Embryonic facial prominence (tissue), 1 donor: ENCODE results near the gene CDKN2B-AS1.
"Not testable (repeated sequence)": the region's sequence is repeated elsewhere in the genome, so short reads cannot be mapped to it uniquely, and the experiment has no call there.

Experiments
- DNase-seq: peaks from one replicate; pipeline ENCODE4 v3.0.0-alpha.2; 2016; ENCODE audit errors: extremely low spot score

Gene CDKN2B-AS1

DNA sequence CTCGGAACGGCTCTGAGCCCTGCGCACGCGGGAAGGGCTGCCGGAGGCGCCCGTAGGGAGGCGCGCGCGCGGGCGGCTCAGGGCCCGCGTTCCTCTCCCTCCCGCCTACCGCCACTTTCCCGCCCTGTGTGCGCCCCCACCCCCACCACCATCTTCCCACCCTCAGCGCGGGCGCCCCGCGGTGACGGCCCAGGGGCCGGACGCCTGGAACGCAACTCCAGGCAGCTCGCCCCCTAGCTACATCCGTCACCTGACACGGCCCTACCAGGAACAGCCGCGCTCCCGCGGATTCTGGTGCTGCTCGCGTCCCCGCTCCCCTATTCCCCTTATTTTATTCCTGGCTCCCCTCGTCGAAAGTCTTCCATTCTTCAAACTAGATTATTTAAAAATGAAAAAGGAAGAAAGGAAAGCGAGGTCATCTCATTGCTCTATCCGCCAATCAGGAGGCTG is at the start of gene CDKN2B-AS1:
Gene CDKN2B-AS1, plus strand, starts transcription at position 236 of the 450 bp plus-strand sequence.
- DNase-seq: no peak

DNA sequence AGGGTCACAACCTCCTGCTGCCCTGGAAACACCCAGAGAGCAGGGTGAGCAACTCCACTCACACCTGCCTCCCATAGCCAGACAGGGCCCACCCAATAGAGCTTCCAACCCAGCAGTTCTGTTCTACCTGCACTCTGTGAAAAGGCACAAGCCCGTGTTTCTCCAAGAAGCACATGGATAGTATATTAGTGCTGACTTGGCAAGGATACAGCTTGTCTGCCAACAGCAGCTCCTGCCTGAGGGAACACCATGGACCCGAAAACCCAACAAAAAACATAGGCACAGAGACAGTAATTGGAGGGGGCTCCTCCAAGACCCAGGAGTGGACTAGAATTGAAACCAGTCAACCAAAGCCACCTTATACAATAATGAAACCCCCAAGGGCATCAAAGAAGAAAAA is 49.0 kb upstream of the CDKN2B-AS1 start:
- DNase-seq: no peak

DNA sequence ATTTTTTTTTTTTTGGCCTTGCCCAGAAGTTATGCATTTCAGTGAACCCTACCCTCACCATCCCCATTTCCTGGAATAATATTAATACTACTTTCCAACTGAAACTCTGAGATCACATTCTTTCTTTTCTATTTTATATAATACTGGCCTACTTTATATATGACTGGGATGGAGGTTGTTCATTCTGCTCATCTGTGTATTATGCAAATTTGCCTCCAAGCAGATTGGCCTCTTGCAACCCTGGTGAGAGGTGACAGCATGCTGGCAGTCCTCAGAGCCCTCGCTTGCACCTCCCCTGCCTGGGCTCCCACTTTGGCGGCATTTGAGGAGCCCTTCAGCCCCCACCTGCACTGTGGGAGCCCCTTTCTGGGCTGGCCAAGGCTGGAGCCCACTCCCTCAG is 35.8 kb upstream of the CDKN2B-AS1 start:
- no peak for DNase-seq

DNA sequence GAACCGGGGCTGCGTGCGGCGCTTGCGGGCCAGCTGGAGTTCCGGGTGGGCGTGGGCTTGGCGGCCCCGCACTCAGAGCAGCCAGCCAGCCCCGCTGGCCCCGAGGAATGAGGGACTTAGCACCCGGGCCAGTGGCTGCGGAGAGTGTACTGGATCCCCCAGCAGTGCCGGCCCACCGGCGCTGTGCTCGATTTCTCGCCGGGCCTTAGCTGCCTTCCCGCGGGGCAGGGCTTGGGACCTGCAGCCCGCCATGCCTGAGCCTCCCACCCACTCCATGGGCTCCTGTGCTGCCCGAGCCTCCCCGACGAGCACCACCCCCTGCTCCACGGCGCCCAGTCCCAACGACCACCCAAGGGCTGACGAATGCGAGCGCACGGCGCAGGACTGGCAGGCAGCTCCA is 35.3 kb upstream of the CDKN2B-AS1 start:
- DNase-seq: not testable (repeated sequence)

DNA sequence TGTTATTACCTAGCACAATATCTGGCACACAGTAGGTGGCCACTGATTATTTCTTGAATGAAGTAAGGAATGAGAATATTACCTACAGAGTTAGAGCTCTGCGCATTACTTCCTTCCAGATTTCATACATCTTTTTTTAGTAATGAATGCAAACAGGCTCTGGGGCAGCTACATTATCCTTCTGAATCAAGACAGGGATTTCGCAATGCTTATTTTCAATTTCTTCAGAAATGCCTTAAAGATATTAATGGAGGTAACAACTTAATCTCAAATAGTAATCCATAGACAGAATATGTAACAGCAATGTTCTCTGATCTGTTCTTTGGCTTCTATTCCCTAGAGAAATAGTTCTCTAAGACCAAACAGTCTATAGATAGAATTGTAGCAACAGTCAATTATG is 33.0 kb upstream of the CDKN2B-AS1 start:
- no peak for DNase-seq

DNA sequence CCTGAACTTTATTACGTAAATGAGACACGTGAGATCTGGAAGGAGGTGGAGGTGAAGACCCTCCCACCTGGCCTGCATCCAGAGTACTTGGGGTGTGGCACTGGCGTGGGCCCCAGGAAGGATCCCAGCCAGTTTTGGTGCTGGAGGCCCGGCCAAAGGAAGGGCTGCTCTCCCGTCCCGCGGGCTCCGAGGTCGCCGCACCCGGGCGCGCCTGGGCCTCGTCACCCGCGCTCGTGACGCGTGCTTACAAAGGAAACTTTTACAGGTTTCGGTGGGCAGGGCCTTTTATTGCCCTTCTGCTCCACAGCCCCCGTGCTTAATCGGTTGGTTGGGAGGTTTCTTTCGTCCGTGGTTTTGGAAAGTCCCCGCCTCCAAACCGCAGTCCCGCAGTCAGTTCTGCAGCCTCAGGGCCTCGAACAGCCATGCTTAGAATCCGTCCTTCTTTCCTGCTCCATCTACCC is 29.6 kb upstream of the CDKN2B-AS1 start:
- no peak for DNase-seq

DNA sequence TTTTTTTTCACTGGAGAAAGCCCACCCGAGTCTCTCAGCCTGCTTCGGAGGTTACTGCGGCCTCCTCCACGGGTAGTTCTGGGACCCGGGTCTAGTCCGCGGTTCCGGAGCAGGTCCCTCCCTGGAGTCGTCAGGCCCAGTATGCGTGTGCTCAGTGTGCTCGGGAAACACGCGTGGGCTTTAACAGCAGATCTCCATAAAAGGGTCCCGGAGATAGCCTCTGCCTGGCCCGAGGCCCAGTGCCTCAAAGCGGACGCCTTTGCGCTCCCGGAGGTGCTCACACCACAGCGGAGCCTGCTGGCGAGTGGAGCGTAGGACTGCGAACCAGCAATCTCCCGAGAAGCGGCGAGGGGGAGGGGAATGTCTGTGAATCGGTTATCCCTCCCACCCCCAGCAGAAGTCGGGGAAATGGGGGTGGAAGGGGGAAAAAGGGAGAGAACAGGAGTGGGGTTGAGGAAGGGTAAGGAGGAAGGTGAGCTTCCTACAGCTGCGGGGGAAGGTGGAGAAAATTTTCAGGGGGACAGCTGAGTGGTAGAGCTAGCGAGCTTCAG is 29.1 kb upstream of the CDKN2B-AS1 start:
- DNase-seq: no peak

DNA sequence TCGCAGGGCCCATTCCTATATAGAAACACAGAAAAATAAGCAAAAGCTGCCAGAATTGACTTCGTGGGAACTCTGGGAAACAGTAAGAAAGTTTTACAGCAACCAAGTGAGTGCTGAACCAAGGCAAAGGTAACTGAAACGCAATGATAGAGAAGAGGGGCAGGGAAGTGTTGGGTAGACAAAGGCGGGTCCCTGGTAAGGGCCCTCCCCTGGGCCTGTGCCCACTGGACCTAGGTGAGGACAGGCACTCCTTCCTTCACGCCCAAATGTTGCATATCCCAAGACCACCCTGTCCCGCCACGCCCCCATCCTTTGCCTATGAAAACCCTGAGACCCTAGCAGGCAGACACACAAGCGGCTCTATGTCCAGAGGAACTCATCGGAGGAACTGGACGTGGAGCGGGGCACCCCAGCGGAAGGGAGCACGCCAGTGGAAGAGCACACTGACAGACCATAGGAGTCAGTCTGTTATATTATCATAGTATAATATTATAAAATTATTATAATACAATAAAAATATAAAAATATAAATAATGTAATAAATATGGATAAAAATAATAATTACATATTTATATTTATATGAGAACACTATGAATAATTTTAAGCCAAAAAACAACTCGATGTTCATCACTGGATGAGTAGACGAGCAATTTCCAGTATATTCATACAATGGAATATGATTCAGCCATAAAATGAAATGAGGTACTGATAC is 28.3 kb upstream of the CDKN2B-AS1 start:
- DNase-seq: no peak

DNA sequence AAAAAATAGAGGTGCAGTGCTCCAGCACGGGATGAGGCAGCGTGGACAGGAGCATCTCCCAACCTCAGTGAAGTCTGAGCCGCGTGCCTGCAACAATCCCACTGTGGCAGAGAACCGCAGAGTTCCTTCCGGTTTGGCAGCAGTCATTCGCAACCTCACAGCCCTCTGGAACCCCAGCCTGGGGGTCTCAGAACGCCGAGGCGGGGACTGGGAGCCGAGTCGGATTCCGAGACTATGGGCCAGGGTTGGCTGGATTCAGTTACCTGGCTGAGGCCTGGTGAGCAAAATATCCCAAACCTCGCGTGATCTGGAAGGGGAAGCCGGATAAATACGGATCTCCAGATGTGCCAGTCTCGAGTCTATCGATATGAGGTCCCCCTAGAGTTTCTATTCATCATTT is 27.4 kb upstream of the CDKN2B-AS1 start:
- DNase-seq: no peak

DNA sequence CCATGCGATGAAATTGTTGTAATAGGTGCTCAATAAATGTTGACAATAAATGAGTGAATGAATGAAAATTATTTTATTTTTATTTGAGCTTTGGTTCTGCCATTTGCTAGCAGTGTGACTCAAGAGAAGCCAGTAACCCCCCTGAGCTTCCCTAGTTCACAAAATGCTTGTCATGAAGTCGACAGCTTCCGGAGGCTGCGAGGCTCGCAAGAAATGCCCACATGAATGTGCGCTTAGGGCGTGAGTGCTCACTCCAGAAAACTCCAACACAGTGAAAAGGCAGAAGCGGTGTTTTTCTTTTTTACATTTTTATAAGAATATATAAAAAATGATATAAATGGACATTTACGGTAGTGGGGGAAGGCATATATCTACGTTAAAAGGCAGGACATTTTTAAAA is 26.9 kb upstream of the CDKN2B-AS1 start:
- no peak for DNase-seq

DNA sequence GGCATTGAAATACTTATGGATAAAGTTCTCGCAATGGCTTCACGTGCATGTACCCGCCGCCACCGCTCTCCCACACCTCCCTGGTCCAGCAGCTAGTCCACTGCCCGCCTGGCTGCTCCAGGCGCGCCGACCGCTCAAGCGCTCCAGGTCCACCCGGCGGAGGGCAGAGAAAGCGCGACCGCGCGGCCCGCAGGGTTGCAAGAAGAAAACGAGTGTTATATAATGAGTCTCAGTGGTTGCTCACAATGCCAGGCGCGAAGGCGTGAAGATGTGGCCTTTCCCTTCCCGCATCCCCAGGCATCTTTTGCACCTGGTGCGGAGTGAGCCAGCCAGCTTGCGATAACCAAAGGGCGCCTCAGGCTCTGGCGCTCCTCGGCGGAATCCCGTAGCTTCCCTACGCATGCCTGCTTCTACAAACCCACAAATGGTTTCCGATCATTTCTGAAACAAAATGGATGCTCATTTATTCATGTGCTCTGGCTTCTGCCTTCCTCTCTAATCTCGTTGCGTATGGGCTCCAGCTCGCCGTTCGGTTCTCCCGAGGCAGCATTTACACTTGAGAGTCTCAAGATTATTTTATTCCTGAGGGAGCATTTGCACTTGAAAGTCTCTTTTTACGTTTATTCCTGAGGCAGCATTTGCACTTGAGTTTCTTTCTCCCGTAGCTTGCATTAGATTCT is 26.1 kb upstream of the CDKN2B-AS1 start:
- no peak for DNase-seq

DNA sequence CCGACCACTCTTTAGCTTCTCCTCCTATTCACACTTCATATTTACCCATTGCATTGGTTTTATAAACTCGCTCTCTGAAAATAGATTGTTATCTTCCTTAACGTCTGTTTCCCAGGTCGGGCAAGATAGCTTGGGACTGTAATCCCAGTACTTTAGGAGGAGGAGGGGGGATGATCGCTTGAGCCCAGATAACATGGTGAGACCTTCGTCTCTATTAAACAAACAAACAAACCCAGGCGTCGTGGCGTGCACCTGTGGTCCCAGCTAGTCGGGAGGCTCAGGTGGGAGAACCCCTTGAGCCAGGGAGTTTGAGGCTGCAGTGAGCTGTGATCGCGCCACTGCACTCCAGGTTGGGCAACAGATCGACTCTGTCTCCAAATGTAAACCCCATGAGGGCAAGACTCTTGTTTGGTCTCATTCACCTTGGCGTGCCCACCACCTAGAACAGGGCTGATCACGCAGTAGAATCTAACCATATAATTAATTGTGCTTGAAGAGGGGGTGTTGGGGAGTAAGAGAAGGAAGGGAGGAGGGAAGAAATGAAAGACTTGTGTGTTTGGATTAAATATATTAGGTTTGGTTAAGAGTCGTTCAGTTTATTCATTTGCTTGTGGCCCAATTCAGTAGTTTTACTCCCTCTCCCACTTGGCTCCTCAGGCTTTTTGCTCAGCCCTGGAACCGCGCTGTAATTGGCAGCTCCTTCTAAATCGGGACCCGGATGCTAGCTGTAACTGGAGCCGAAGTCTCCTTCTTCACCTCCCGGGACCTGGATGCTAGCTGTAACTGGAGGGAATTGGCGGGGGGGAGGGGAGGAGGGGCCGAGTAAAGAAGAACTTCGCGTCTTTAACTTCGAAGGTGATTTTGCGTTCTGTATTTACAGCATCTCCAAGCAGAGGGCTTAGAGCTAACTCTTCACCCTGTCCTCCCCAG is 25.3 kb upstream of the CDKN2B-AS1 start:
- DNase-seq: no peak

DNA sequence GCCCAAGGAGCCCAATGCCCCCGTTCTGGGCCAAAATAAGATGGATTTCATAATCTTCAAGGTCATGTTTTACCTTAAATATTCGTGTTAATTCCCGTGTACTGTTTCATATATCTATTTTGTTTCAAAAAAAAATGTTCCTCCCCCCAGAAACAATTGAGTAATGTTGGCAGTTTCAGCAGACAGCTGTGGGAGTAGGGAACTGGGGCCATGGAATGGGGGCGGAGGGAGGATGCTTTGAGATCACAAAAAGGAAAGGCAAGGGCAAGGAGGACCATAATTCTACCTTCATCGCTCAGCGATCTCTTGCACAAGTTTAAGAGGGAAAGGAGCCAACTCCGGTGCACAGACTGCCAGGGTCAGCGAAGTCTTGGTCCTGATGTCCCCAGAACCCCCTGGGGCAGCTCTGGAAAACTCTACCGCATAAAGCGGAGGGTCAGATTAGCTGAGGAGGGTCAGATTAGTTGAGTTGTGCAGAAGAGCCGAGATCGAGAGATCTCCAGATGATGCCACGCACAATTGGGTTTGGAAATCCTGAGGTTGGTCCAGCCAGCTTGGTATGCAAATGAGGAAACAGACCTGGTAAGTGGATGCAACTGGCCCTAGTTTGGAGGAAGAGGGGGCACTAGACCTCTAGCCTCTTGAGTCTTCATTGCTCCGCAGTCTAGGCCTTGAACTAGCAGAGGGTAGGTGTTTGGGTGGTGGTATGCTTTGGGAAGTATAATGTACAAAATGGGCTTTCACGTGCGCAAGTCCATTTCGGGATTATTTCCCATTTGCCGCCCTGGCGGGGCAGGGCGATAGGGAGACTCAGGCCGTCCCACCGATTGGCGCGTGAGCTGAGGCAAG is 24.4 kb upstream of the CDKN2B-AS1 start:
- no peak for DNase-seq

DNA sequence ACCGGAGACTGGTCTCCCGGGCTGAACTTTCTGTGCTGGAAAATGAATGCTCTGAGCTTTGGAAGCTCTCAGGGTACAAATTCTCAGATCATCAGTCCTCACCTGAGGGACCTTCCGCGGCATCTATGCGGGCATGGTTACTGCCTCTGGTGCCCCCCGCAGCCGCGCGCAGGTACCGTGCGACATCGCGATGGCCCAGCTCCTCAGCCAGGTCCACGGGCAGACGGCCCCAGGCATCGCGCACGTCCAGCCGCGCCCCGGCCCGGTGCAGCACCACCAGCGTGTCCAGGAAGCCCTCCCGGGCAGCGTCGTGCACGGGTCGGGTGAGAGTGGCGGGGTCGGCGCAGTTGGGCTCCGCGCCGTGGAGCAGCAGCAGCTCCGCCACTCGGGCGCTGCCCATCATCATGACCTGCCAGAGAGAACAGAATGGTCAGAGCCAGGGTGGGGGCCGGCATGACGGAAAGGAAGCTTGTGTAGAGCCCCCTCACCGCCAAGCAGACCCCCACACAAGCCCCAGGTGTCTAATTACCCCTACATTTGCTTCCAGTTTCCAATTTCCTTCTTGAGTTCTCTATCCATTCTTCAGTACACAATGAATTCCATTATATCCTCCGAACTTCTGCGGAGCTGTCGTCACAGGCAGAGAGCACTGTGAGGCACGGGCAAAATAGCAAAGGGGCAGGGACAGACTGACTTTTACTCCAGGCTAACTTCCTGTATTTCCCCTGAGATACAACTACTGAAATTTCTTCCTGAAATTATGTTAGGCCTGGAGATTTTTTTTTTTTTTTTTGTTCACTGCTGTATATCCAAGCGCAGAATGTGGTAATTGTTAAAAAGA is 23.6 kb upstream of the CDKN2B-AS1 start:
- DNase-seq: no peak

DNA sequence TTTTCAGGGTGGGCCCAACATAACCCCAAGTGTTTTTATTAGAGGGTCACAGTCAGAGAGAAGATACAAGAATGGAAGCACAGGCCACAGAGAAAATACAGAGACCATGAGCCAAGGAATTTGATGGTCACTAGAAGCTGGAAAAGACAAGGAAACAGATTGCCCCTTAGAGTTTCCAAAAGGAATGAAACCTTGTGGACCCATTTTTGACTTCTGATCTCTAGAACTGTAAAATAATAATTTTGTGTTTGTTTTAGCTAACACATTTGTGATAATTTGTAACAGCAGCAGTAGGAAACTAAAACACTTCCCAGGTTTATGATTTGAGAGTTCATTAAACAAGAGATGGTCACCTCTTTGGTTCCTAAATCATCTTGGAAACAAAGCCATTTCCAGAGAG is 22.2 kb upstream of the CDKN2B-AS1 start:
- no peak for DNase-seq

DNA sequence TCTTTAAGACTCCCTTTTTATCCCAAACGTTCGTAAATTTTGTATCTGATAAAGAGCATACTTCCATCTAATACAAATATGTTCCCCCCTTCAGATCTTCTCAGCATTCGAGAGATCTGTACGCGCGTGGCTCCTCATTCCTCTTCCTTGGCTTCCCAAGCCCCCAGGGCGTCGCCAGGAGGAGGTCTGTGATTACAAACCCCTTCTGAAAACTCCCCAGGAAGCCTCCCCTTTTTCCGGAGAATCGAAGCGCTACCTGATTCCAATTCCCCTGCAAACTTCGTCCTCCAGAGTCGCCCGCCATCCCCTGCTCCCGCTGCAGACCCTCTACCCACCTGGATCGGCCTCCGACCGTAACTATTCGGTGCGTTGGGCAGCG is 20.3 kb upstream of the CDKN2B-AS1 start:
- no peak for DNase-seq

DNA sequence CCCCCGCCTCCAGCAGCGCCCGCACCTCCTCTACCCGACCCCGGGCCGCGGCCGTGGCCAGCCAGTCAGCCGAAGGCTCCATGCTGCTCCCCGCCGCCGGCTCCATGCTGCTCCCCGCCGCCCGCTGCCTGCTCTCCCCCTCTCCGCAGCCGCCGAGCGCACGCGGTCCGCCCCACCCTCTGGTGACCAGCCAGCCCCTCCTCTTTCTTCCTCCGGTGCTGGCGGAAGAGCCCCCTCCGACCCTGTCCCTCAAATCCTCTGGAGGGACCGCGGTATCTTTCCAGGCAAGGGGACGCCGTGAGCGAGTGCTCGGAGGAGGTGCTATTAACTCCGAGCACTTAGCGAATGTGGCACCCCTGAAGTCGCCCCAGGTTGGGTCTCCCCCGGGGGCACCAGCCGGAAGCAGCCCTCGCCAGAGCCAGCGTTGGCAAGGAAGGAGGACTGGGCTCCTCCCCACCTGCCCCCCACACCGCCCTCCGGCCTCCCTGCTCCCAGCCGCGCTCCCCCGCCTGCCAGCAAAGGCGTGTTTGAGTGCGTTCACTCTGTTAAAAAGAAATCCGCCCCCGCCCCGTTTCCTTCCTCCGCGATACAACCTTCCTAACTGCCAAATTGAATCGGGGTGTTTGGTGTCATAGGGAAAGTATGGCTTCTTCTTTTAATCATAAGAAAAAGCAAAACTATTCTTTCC is 19.7 kb upstream of the CDKN2B-AS1 start:
- DNase-seq: no peak

DNA sequence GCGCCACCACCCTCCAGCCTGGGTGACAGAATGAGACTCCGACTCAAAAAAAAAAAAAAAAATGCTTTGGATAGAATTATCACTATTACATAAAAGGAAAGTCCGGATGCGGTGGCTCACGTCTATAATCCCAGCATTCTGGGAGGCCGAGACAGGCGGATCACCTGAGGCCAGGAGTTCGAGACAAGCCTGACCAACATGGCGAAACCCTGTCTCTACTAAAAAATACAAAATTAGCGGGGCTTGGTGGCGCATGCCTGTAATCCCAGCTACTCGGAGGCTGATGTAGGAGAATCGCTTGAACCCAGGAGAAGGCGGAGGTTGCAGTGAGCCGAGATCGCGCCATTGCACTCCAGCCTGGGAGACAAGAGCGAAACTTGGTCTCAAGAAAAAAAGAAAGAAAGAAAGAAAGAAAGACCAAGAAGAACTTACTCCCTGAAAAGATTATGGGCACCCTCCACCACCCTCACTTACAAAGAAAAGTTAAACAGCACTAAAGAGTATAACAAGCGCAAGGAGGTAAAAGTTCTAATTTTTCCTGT is 18.2 kb upstream of the CDKN2B-AS1 start:
- no peak for DNase-seq

DNA sequence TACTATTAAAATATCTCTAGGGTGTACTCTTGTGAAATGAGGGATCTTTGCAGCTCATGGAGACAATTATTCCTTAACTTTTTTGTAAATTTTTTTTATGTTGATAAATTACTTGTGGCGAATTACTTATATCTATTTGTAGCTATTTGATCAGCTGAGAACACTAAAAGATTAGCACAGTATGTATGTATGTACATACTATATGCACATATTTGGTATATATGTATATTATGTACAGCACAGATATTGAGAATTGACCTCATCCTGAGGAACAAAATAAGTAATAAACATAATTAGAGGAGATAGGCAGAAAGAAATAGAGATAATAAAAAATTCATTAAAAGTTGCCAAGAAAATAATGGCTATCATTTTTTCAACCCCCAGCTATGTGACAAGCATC is 12.2 kb upstream of the CDKN2B-AS1 start:
- no peak for DNase-seq
